Testis (tissue), 2 donors: Measurements from ENCODE around the gene NPC1L1.
A peak's percentile ranks its signal among the peaks of the same experiment; 100 is the strongest.

Experiments used
- POLR2A ChIP-seq: fragments of 450-650 bp; IDR thresholded peaks from one replicate; pipeline ENCODE4 v1.6.1; 2017; ENCODE audit warnings: antibody characterized with exemption, mild to moderate bottlenecking, moderate library complexity
- TF ChIP-seq, protein P1 (sequence below), 3 experiments: fragments of 450-650 bp in 2 of 3; fragments of 200-600 bp in 1 of 3; sonication (generic) in 1 of 3; IDR thresholded peaks; one replicate each; pipeline ENCODE4 v1.5.1; 2016 to 2019; ENCODE audit warnings: antibody characterized with exemption in 3 of 3, mild to moderate bottlenecking in 2 of 3, moderate library complexity in 1 of 3

DNA sequence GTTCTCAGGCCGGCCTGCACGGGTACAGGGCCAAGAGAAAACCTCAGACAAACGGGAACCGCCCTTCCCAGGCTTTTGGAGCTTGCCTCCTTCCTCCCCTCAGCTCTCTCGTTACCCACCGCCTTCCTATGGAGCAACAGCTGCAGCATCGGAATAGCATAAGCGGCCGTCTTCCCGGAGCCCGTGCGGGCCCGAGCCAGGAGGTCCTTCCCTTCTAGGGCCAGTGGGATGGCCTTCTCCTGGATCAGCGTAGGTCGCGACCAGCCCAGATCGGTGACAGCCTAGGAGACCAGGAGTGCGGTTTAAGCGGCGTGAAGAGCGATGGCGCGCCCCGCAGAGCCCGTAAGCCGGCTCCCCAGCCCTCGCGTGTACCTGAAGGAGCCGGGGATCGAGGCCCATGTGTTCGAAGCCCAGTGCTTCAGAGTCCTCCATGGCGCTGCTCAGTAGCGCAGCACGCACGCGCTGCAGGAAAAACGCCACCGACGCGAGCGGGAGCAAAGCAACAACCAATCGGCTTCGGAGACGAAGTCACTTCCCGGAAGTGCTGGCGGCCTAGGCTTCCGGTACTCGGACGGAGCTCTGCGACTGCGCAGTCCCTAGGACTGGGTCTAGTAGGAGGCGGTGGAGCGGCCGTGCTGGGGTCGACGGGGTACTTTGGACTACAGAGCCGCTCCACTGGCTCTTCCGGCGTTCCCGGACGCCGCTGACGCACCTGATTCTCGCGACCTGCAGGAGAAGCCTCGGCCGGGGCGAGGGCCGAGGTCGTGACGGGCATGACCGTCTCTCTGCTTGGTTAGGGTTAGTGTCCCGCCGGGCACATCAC lies 32.5 kb upstream of the NPC1L1 start, which contains the start of gene DDX56:
- TF ChIP-seq, protein P1, sequence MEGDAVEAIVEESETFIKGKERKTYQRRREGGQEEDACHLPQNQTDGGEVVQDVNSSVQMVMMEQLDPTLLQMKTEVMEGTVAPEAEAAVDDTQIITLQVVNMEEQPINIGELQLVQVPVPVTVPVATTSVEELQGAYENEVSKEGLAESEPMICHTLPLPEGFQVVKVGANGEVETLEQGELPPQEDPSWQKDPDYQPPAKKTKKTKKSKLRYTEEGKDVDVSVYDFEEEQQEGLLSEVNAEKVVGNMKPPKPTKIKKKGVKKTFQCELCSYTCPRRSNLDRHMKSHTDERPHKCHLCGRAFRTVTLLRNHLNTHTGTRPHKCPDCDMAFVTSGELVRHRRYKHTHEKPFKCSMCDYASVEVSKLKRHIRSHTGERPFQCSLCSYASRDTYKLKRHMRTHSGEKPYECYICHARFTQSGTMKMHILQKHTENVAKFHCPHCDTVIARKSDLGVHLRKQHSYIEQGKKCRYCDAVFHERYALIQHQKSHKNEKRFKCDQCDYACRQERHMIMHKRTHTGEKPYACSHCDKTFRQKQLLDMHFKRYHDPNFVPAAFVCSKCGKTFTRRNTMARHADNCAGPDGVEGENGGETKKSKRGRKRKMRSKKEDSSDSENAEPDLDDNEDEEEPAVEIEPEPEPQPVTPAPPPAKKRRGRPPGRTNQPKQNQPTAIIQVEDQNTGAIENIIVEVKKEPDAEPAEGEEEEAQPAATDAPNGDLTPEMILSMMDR (IDR thresholded peaks at IDR 0.05), result no peak
- TF ChIP-seq POLR2A, result peak; percentile 40
